HEK293T (cell line): Measurements from ENCODE around the gene TNFAIP8.

ENCODE experiments used
- CTCF ChIA-PET: fragments of 350-600 bp; formaldehyde crosslinking; extraction: SDS; loops from one replicate; lab custom pipeline; 2021; ENCODE audit warnings: antibody characterized with exemption, inconsistent platforms; lab: Yijun Ruan, JAX
- POLR2A ChIA-PET: fragments of 350-600 bp; formaldehyde crosslinking; extraction: SDS; loops from one replicate; lab custom pipeline; 2020; ENCODE audit warnings: antibody characterized with exemption, inconsistent platforms; lab: Yijun Ruan, JAX
- DNase-seq: peaks from one replicate; pipeline ENCODE4 v3.0.0; 2012; ENCODE audit warnings: mixed read lengths; ENCODE audit errors: extremely low spot score
- ARNT ChIP-seq: fragments of 450-650 bp; IDR thresholded peaks from 2 replicates; pipeline ENCODE4 v1.6.1; 2017; ENCODE audit warnings: mild to moderate bottlenecking
- BHLHE40 ChIP-seq: fragments of 450-650 bp; IDR thresholded peaks from 2 replicates; pipeline ENCODE4 v1.6.1; 2016; ENCODE audit warnings: mild to moderate bottlenecking, moderate library complexity, borderline replicate concordance
- CTBP1 ChIP-seq: fragments of 450-650 bp; IDR thresholded peaks from 2 replicates; pipeline ENCODE4 v1.6.1; 2016; ENCODE audit warnings: borderline replicate concordance
- ELF4 ChIP-seq: fragments of 450-650 bp; IDR thresholded peaks from 2 replicates; pipeline ENCODE4 v1.6.1; 2017; ENCODE audit warnings: antibody characterized with exemption
- FOXA1 ChIP-seq: fragments of 450-650 bp; IDR thresholded peaks from 2 replicates; pipeline ENCODE4 v1.6.1; 2016; ENCODE audit warnings: mild to moderate bottlenecking
- FOXK2 ChIP-seq: fragments of 450-650 bp; IDR thresholded peaks from 2 replicates; pipeline ENCODE4 v1.6.1; 2016; ENCODE audit warnings: mild to moderate bottlenecking
- FOXM1 ChIP-seq: fragments of 450-650 bp; IDR thresholded peaks from 2 replicates; pipeline ENCODE4 v1.6.1; 2017; ENCODE audit warnings: mild to moderate bottlenecking, borderline replicate concordance
- HDGF ChIP-seq: fragments of 450-650 bp; IDR thresholded peaks from 2 replicates; pipeline ENCODE4 v1.6.1; 2017; ENCODE audit warnings: antibody characterized with exemption, borderline replicate concordance
- L3MBTL2 ChIP-seq: fragments of 450-650 bp; conservative IDR thresholded peaks from 2 replicates; pipeline ENCODE4 v1.6.1; 2016; ENCODE audit warnings: mild to moderate bottlenecking
- LEF1 ChIP-seq: fragments of 450-650 bp; IDR thresholded peaks from 2 replicates; pipeline ENCODE4 v1.6.1; 2017; ENCODE audit warnings: mild to moderate bottlenecking, borderline replicate concordance
- NFRKB ChIP-seq: fragments of 450-650 bp; IDR thresholded peaks from 2 replicates; pipeline ENCODE4 v1.6.1; 2016; ENCODE audit warnings: mild to moderate bottlenecking, moderate library complexity
- PKNOX1 ChIP-seq: fragments of 450-650 bp; IDR thresholded peaks from 2 replicates; pipeline ENCODE4 v1.6.1; 2016
- SP1 ChIP-seq: fragments of 450-650 bp; IDR thresholded peaks from 2 replicates; pipeline ENCODE4 v1.6.1; 2017
- SUZ12 ChIP-seq: fragments of 450-650 bp; IDR thresholded peaks from 2 replicates; pipeline ENCODE4 v1.6.1; 2016; ENCODE audit warnings: mild to moderate bottlenecking
- TARDBP ChIP-seq: fragments of 450-650 bp; IDR thresholded peaks from 2 replicates; pipeline ENCODE4 v1.6.1; 2016
- ZNF384 ChIP-seq: fragments of 450-650 bp; IDR thresholded peaks from 2 replicates; pipeline ENCODE4 v1.6.1; 2016

Gene TNFAIP8

GRCh38 chr5:119343052-119343451, 12.8 kb upstream of the TNFAIP8 start:
- POLR2A ChIA-PET, result no interaction called here
- CTCF ChIA-PET, result no interaction called here
- DNase-seq, result no peak

DNA sequence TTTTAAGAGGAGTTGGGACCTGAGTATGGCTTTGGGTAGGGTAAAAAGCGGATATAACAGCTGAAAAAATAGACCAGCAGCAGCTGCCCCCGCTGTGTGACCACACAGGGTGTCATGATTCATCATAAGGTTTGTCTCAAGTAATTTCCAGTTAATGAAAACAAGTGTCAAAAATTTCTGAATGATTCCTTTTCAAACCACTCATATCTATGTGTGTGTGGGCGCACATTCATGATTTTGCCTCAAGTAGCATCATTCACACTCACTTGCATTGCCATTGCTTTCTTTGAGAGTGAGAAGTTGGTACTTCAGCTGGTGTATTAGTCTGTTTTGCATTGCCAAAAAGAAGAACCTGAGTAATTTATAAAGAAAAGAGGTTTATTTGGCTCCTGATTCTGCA, 12.1 kb upstream of the TNFAIP8 start:
- no peak for DNase-seq
- ChIA-PET POLR2A (no interaction called here), CTCF (no interaction called here)
- TF ChIP-seq BHLHE40, result no peak
- no peak for TF ChIP-seq FOXK2

More at GRCh38 chr5:119343052-119343451, 12.8 kb upstream of the TNFAIP8 start:
- TF ChIP-seq FOXA1, result no peak
- no peak for TF ChIP-seq L3MBTL2
- TF ChIP-seq HDGF, result no peak
- TF ChIP-seq TARDBP, result no peak
- TF ChIP-seq FOXK2, result no peak
- no peak for TF ChIP-seq PKNOX1
- no peak for TF ChIP-seq LEF1

GRCh38 chr5:119344231-119344630, 11.6 kb upstream of the TNFAIP8 start:
- ChIA-PET POLR2A (no interaction called here), CTCF (no interaction called here)
- no peak for TF ChIP-seq FOXK2
- no peak for TF ChIP-seq FOXA1
- TF ChIP-seq FOXM1, result no peak

GRCh38 chr5:119345861-119346260, 10.0 kb upstream of the TNFAIP8 start:
- no peak for TF ChIP-seq FOXM1
- TF ChIP-seq CTBP1, result no peak
- TF ChIP-seq SUZ12, result no peak
- TF ChIP-seq FOXA1, result no peak
- no peak for TF ChIP-seq ZNF384
- TF ChIP-seq L3MBTL2, result no peak
- DNase-seq, result no peak
- POLR2A ChIA-PET, result interaction anchor here (1.5 kb wide), 1 partner anchor 14 kb away, joined by 3 read pairs; no protein-coding TSS in a partner anchor
- CTCF ChIA-PET, result no interaction called here

More at GRCh38 chr5:119344231-119344630, 11.6 kb upstream of the TNFAIP8 start:
- DNase-seq, result no peak

GRCh38 chr5:119346394-119346793, 9.4 kb upstream of the TNFAIP8 start:
- POLR2A ChIA-PET, result interaction anchor here (1.5 kb wide), 1 partner anchor 13 kb away, joined by 3 read pairs; no protein-coding TSS in a partner anchor
- CTCF ChIA-PET, result no interaction called here
- DNase-seq, result no peak
- no peak for TF ChIP-seq FOXK2
- no peak for TF ChIP-seq TARDBP
- no peak for TF ChIP-seq PKNOX1
- no peak for TF ChIP-seq LEF1
- TF ChIP-seq SP1, result no peak
- TF ChIP-seq FOXA1, result no peak
- TF ChIP-seq ZNF384, result no peak
- TF ChIP-seq BHLHE40, result no peak
- no peak for TF ChIP-seq CTBP1
- TF ChIP-seq ELF4, result no peak
- no peak for TF ChIP-seq FOXM1
- no peak for TF ChIP-seq NFRKB
- TF ChIP-seq ARNT, result no peak

DNA sequence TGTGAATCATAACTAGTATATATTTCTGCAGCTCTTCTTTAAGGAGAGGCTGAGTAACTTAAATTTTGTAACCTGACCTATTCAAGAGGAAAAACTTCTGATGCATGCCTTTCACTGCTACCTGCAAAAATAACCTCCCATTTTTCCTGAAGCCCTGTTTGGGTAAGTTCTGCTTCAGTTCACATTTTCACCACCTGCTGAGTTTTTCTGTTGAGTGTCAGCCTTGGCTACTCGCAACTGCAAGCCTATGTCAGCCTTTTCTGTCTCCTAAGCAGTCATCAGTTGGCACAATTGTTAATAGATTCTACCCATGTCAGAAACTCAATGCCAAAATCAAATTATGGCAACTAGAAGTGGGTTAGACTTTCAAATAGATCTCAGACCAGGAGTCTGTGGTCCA, 8.2 kb upstream of the TNFAIP8 start:
- CTCF ChIA-PET, result no interaction called here
- TF ChIP-seq HDGF, result no peak
- TF ChIP-seq SUZ12, result no peak
- no peak for TF ChIP-seq TARDBP
- TF ChIP-seq ARNT, result no peak
- no peak for TF ChIP-seq SP1
- TF ChIP-seq FOXA1, result no peak
- TF ChIP-seq FOXK2, result no peak
- no peak for TF ChIP-seq ZNF384
- TF ChIP-seq CTBP1, result no peak
- no peak for TF ChIP-seq BHLHE40
- no peak for TF ChIP-seq NFRKB
- TF ChIP-seq ELF4, result no peak
- no peak for TF ChIP-seq L3MBTL2
- TF ChIP-seq FOXM1, result no peak
- no peak for TF ChIP-seq PKNOX1
- no peak for DNase-seq
- POLR2A ChIA-PET, result interaction anchor here (1.5 kb wide), 1 partner anchor 12 kb away, joined by 3 read pairs; no protein-coding TSS in a partner anchor

DNA sequence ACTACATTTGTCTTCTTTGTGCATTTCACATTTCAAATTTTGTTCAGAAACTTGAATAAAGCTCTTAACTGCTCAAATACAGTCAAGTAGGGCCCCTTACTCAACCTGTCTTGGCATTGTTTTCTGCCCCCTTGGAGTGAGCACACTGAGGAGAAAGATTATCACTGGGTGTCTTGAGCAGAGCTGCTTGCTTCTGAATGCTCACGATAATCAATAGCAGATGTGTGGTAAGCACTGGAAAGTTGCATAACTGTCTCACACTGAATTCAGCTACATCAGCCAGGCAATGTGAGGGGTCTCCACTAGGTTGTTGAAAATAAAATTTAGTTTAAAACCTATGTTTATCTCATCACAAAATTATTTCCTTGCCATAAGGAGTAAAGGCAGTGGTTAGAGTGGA, 7.8 kb upstream of the TNFAIP8 start:
- CTCF ChIA-PET, result no interaction called here

More for the DNA sequence above, 7.8 kb upstream of the TNFAIP8 start:
- no peak for TF ChIP-seq LEF1
- no peak for TF ChIP-seq L3MBTL2
- TF ChIP-seq ELF4, result no peak
- TF ChIP-seq FOXM1, result no peak
- no peak for TF ChIP-seq ZNF384
- TF ChIP-seq CTBP1, result no peak
- TF ChIP-seq FOXK2, result no peak
- TF ChIP-seq SUZ12, result no peak
- no peak for TF ChIP-seq FOXA1
- TF ChIP-seq ARNT, result no peak
- DNase-seq, result no peak
- POLR2A ChIA-PET, result no interaction called here
